ENCODE measurements around the gene KCNN1.

The KCNN1 gene

GRCh38 chr19:17942181-17942580 lies 24.7 kb upstream of the KCNN1 start:
- Mint-ChIP-seq H3K4me1 (peaks cover 12 to 18% of the 10 kb centered on the region in 2 donors), H3K9me3 (no peaks in the 10 kb centered on the region), H3K4me3 (no peak overlapping the region), H3K27me3 (no peaks in the 10 kb centered on the region), H3K27ac (no peak overlapping the region), H3K36me3 (peaks cover 14 to 47% of the 10 kb centered on the region in 2 donors)
- DNase-seq (no peak), ATAC-seq (replicated peaks) (no peak)

DNA sequence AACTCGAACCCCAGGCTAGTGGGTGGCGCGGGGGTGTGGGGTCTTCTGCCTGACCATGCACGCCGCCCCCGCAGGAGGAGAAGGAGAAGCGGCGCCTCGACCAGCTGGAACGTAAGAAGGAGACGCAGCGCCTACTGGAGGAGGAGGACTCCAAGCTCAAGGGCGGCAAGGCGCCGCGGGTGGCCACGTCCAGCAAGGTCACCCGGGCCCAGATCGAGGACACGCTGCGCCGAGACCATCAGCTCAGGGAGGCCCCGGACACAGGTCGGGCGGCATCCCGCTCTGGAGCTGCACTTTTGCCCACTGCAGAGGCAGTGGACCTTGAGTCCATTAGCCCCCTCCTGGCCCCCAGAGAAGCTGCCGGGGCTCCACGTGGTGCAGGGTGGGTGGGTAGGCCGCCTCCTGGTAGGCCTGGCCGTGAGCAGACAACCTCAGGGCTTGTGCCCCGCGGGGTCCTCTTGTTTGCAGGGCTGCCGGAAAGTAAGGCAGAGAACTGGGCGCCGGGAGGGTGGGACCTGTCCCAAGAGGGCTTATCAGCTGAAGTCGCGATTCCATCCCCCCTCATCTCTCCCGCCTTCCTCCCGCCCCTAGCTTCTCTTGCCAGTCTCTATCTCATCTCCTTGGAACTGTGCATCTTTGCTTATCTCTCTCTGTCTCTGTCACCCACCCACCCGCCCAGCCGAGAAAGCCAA lies 24.2 kb upstream of the KCNN1 start:
- peaks cover 13 to 22% of the 10 kb centered on the region in 2 donors for H3K4me1 Mint-ChIP-seq
- no peaks in the 10 kb centered on the region for H3K9me3 Mint-ChIP-seq
- H3K27me3 Mint-ChIP-seq = no peaks in the 10 kb centered on the region
- H3K4me3 Mint-ChIP-seq = no peak overlapping the region
- ATAC-seq (replicated peaks) (no peak), DNase-seq (no peak)
- H3K36me3 Mint-ChIP-seq = peaks cover 13 to 46% of the 10 kb centered on the region in 2 donors
- no peak overlapping the region for H3K27ac Mint-ChIP-seq

DNA sequence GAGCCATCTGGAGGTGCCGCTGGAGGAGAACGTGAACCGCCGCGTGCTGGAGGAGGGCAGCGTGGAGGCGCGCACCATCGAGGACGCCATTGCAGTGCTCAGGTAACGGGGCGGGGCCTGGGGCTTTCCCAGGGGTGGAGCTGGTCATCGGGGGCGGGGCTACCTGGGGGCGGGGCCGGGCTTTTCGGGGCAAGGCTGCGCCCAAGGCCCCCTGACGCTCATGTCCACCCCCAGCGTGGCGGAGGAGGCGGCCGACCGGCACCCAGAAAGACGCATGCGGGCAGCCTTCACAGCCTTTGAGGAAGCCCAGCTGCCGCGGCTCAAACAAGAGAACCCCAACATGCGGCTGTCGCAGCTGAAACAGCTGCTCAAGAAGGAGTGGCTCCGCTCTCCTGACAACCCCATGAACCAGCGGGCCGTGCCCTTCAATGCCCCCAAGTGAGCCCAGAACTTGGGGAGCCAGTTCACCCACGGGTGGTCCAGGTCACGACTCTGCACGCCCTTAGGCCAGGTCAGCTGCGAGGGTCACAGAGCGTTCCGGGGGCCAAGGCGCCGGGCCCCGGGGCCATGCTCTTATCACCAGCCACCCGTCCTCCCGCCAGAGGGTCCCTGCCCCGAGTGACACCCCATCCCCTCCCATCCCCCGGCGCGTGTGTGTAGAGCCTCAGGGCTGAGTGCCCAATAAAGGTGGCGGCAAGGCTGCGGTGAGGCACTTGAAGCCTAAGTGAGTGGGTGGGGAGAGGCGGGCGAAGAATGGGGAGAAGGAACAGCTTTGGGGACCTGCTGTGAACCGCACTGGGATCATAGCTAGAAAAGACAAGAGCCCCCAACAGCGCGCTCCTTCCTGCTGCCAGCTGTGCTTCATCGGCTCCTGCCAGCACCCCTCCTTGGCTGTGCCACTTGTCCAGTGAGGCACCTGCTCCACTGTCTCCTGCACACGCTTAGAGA lies 23.4 kb upstream of the KCNN1 start:
- no peaks in the 10 kb centered on the region for H3K27me3 Mint-ChIP-seq
- no peaks in the 10 kb centered on the region for H3K9me3 Mint-ChIP-seq
- H3K4me1 Mint-ChIP-seq = peaks cover 14 to 23% of the 10 kb centered on the region in 2 donors
- no peak overlapping the region for H3K4me3 Mint-ChIP-seq
- no peak overlapping the region for H3K27ac Mint-ChIP-seq
- no peak for DNase-seq
- peaks cover 13 to 43% of the 10 kb centered on the region in 2 donors for H3K36me3 Mint-ChIP-seq
- ATAC-seq (replicated peaks) = no peak

DNA sequence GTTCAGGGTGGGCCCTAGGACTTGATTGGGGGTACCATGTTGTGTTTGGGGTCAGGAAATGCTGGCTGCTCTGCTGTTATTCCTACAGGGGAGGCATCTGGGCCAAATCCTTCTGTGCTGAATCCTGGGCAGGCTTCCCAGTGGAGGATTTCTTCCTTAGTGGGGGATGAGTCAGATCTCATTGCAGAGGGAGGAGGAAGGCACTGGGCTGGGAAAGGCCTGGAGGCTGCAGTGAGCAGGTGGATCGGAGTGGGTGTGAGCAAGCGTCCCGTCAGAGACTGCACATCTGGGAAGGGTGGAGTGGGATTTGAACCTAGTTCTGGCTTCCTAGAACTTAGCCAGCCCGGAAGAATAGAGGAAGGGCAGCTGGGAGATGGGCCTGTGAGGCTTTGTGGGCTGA lies 22.6 kb upstream of the KCNN1 start:
- ATAC-seq (replicated peaks) (no peak), DNase-seq (no peak)
- H3K27ac Mint-ChIP-seq = no peak overlapping the region
- no peak overlapping the region for H3K4me3 Mint-ChIP-seq
- peaks cover 13 to 40% of the 10 kb centered on the region in 2 donors for H3K36me3 Mint-ChIP-seq
- no peaks in the 10 kb centered on the region for H3K9me3 Mint-ChIP-seq
- H3K4me1 Mint-ChIP-seq = peaks cover 20 to 31% of the 10 kb centered on the region in 2 donors
- H3K27me3 Mint-ChIP-seq = no peaks in the 10 kb centered on the region

GRCh38 chr19:17946965-17947784 lies 19.7 kb upstream of the KCNN1 start:
- Mint-ChIP-seq H3K9me3 (no peaks in the 10 kb centered on the region), H3K4me1 (peaks cover 43 to 58% of the 10 kb centered on the region in 2 donors), H3K27ac (peak overlapping the region; percentile 96), H3K36me3 (peaks cover 5 to 24% of the 10 kb centered on the region in 2 donors), H3K4me3 (peak overlapping the region; percentile 80 to 86), H3K27me3 (peaks cover 5 to 10% of the 10 kb centered on the region in 2 donors)
- DNase-seq (no peak), ATAC-seq (replicated peaks) (peak; percentile 43 to 51)

- ATAC-seq (replicated peaks) (peak; percentile 54 to 70), DNase-seq (peak; percentile 94)
- peak overlapping the region; percentile 74 to 86 for H3K4me3 Mint-ChIP-seq
- H3K4me1 Mint-ChIP-seq = peaks cover 48 to 66% of the 10 kb centered on the region in 2 donors
- no peaks in the 10 kb centered on the region for H3K9me3 Mint-ChIP-seq
- H3K36me3 Mint-ChIP-seq = peaks cover 0 to 20% of the 10 kb centered on the region in 2 donors
- H3K27me3 Mint-ChIP-seq = peaks cover 10 to 17% of the 10 kb centered on the region in 2 donors
- peak overlapping the region; percentile 81 for H3K27ac Mint-ChIP-seq
These were observed 18.9 kb upstream of the KCNN1 start for GRCh38 chr19:17947815-17948513.

DNA sequence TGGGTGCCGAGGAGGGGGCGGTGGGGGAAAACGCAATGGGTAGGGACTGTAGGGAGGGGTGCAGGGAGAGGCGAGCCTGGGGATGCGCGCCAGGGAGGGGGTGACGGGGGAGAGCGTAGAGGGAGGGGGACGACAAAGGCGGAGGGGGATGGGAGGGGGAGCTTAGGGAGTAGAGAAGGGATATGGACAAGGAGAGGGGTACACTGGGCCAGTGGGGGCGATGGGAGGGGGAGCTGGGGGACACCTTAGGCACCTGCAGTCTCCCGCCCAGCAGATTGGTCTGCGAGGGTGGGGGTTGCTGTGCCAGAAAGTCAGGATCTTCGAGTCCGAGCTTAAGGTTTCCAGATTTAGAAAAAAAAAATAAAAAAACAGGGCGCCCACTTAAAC lies 18.4 kb upstream of the KCNN1 start:
- no peak for ATAC-seq (replicated peaks)
- peaks cover 53 to 71% of the 10 kb centered on the region in 2 donors for H3K4me1 Mint-ChIP-seq
- H3K27me3 Mint-ChIP-seq = peaks cover 15 to 22% of the 10 kb centered on the region in 2 donors
- peak overlapping the region; percentile 74 to 78 for H3K4me3 Mint-ChIP-seq
- H3K36me3 Mint-ChIP-seq = peaks cover 0 to 20% of the 10 kb centered on the region in 2 donors
- peak overlapping the region; percentile 81 for H3K27ac Mint-ChIP-seq
- DNase-seq = no peak
- no peaks in the 10 kb centered on the region for H3K9me3 Mint-ChIP-seq

DNA sequence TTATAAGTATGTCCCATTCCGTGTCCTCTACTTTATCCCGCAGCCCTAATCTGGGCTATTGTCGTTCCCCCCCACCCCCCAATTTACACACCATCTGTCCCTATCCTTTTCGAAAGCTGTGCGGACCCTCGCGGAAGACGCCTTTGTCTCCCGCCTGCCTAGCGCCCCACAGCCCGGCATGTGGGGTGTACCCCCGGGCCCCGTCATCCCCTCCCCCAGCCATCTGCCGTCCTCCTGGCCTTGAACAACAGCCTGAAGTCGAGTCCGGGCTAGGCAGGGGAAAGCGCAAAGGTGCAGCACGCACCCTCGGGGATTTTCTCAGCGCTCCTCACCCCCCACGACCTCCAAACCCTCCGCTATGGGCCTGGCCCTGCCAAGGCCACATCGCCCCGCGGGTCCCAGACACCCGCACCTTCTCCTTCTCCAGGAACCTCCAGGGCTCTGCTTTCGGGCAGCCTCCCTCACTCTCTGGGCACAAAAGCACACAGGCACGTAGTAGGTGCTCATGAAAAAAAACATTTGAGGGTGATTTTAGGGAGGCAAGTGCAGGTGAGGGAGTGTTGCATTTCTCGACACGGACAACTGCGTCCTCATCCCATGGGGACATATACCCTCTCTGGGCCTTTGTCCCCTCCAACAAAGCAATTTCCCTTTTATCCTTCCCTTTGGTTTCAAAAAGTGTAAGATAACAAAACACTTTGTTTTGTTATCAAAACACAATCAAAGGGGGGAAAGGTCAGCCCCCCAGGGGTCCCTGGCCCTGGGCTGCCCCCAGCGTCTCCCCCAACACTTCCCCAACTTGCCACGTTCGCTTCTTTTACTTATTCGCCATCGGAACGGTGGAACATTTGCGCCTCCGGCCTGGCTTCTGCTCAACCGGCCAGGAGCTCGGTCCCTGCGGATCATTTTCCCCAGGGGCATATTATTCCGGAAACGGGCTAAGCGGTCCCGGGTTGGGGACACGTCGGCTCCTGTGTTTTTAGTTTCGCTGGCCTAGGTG lies 17.7 kb upstream of the KCNN1 start:
- peaks cover 54 to 72% of the 10 kb centered on the region in 2 donors for H3K4me1 Mint-ChIP-seq
- peak overlapping the region; percentile 74 to 78 for H3K4me3 Mint-ChIP-seq
- peaks cover 0 to 18% of the 10 kb centered on the region in 2 donors for H3K36me3 Mint-ChIP-seq
- DNase-seq = no peak
- H3K27me3 Mint-ChIP-seq = peaks cover 20 to 29% of the 10 kb centered on the region in 2 donors
- peak overlapping the region; percentile 87 for H3K27ac Mint-ChIP-seq
- no peaks in the 10 kb centered on the region for H3K9me3 Mint-ChIP-seq
- ATAC-seq (replicated peaks) = peak in 1 of 2 donors; percentile 4

DNA sequence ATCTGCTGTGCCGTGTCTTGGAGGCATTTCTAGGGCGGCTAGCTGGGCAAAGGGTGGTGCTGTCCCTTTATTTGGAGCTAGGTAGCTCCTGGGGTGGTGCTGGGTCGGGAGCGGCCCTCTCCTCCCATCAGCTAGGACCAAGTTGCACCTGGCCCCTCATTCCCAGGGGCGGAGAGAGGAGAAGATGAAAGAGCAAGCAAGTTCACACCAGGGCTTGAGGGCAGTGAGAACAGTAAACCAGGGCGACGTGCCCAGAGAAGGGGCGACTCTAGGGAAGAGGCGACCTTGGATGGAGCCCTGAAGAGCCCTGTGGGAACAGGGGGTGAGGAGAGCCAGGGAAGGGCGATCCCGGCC lies 17.0 kb upstream of the KCNN1 start:
- Mint-ChIP-seq H3K27ac (peak overlapping the region; percentile 84), H3K36me3 (peaks cover 0 to 14% of the 10 kb centered on the region in 2 donors), H3K4me1 (peaks cover 54 to 72% of the 10 kb centered on the region in 2 donors), H3K27me3 (peaks cover 20 to 36% of the 10 kb centered on the region in 2 donors), H3K4me3 (peak overlapping the region; percentile 74 to 78), H3K9me3 (no peaks in the 10 kb centered on the region)
- no peak for ATAC-seq (replicated peaks)
- no peak for DNase-seq

DNA sequence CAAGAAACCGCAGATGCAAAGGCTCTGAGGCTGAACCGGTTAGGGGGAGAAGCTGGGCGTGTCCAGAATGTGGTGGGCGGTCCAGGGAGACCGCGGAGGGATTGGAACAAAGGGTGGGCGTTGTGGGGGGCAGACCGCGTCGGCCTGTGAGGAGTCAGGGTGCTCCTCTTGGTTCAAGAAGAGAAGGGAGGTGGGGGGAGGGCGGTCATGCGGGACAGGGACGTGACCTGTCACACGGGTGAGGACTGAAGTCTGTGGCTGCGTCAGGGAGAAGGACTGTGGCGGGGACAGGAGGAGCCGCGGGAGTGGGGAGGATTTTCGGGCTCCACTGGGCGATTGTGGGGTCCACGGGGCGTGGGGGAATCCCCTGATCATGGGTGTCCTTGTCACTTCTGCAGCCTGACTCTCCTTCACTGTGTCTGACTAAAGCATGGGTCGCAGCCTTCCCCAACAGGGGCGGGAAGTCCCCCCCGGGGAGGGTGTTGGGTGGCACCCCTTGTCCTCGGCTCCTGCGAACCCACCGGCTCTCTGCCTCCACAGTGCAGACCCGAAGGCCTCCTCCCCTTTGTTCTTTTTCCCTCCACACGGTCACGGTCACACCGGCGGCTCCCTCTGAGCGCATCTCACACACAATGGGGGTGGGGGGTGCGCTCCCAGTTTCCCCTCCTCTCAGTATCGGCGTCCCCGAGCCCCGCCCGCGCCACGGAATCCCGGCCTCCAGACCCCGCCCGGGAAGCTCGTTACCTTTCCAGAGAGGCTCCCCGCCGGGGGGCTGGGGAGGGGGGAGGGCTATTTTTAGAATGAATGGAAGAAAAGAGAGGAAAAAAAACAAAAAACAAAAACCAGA lies 16.4 kb upstream of the KCNN1 start:
- Mint-ChIP-seq H3K36me3 (peaks cover 0 to 13% of the 10 kb centered on the region in 2 donors), H3K4me1 (peaks cover 54 to 70% of the 10 kb centered on the region in 2 donors), H3K4me3 (peak overlapping the region; percentile 74 to 78), H3K9me3 (no peaks in the 10 kb centered on the region), H3K27me3 (peaks cover 20 to 36% of the 10 kb centered on the region in 2 donors), H3K27ac (peak overlapping the region; percentile 84)
- ATAC-seq (replicated peaks) (peak; percentile 8 to 20), DNase-seq (no peak)

DNA sequence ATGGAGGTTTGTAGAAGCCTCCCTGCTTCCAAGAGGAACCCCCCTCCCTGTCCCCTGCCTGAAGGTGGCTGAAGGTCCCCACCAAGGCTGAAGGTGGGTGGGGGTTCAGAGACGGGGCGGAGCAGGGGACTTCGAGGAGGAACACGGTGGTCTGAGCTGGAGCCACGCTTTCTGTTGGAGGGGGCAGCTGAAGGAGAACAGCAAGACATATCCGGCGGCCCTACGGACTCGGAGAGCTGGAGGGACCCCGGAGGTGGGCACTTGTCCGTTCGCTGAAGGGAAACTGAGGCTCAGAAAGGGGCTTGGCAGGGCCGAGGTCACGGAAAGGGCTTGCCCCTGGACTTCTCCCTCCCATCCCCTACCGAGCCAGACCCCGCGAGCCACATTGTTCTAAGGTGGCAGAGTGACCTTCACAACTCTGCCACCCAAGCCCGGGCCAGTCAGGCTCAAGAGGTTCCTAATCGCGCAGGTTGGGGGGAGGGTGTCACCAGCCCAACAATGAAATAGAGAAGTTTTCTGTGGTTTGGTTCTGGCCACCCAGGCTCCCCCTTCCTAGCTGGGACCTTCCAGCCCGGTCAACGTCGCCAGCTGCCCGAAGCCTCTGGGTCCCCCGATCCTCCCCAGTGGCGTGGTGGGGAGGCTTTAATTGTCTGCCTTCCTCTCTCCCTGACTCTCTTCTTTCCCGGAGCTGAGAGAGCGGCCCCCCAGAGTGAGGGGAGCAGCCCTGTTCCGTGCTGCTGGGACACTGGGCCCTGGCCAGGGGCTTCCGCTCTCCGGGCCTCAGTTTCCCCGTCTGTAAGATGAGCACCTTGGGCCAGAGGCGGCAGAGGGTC lies 15.5 kb upstream of the KCNN1 start:
- no peak for DNase-seq
- peak overlapping the region; percentile 20 for H3K27ac Mint-ChIP-seq
- no peaks in the 10 kb centered on the region for H3K9me3 Mint-ChIP-seq
- H3K4me1 Mint-ChIP-seq = peaks cover 46 to 62% of the 10 kb centered on the region in 2 donors
- peak in 1 of 2 donors; percentile 13 for ATAC-seq (replicated peaks)
- H3K27me3 Mint-ChIP-seq = peaks cover 24 to 38% of the 10 kb centered on the region in 2 donors
- peak overlapping the region; percentile 74 to 78 for H3K4me3 Mint-ChIP-seq
- peaks cover 0 to 4% of the 10 kb centered on the region in 2 donors for H3K36me3 Mint-ChIP-seq

All from stimulated activated naive B cell treated with anti-CD40 and anti-IgM and Interleukin-4, amounts not matched to agents 10 μg/mL and 1 μg/mL and 100 μg/mL, for 72 hours (primary cell).